HepG2 (cell line): ENCODE data around the gene SEMA5B. TPM values are rescaled to one million over a fixed set of nuclear protein-coding genes. Genes with fewer than 3 reads are reported as not detected.

Source experiments
- BATF2 ChIP-seq: sonication (generic); formaldehyde crosslinking; IDR thresholded peaks from 2 replicates; pipeline ENCODE4 v1.8.0; 2022; ENCODE audit warnings: mild to moderate bottlenecking, missing genetic modification reagents, moderate library complexity
- BORCS8-MEF2B ChIP-seq: sonication (generic); formaldehyde crosslinking; IDR thresholded peaks from 2 replicates; pipeline ENCODE4 v1.8.0; 2022; ENCODE audit warnings: mild to moderate bottlenecking, missing genetic modification reagents
- CBX1 ChIP-seq: IDR thresholded peaks from one replicate; pipeline ENCODE4 v1.6.1; 2016; ENCODE audit warnings: antibody characterized with exemption, low read depth
- ETV6 ChIP-seq: sonication (generic); formaldehyde crosslinking; conservative IDR thresholded peaks from 2 replicates; pipeline ENCODE4 v1.4.0; 2020; ENCODE audit warnings: missing genetic modification reagents
- GABPA ChIP-seq, 2 experiments: IDR thresholded peaks; 2 replicates each; pipeline ENCODE4 v1.6.1; 2011 to 2016; ENCODE audit warnings: low read depth in 2 of 2, low read length in 1 of 2, missing biosample characterization in 1 of 2, missing genetic modification characterization in 1 of 2
- HNF4A ChIP-seq: sonication (generic); formaldehyde crosslinking; IDR thresholded peaks from 2 replicates; pipeline ENCODE4 v1.4.0; 2020; ENCODE audit warnings: missing genetic modification reagents
- JUNB ChIP-seq: sonication (generic); formaldehyde crosslinking; IDR thresholded peaks from 2 replicates; pipeline ENCODE4 v1.8.0; 2022; ENCODE audit warnings: missing genetic modification reagents, mild to moderate bottlenecking, borderline replicate concordance
- MAZ ChIP-seq, 2 experiments: sonication (generic) in 1 of 2; formaldehyde crosslinking in 1 of 2; IDR thresholded peaks; 2 replicates each; pipeline versions ENCODE4 v1.5.0 to v1.6.1; 2012 to 2020; ENCODE audit warnings: low read depth in 2 of 2, mild to moderate bottlenecking in 2 of 2, borderline replicate concordance in 1 of 2, improper control_type of control experiment in 1 of 2, low read length in 1 of 2, missing genetic modification reagents in 1 of 2, moderate library complexity in 1 of 2
- PRDM15 ChIP-seq: sonication (generic); formaldehyde crosslinking; IDR thresholded peaks from 2 replicates; pipeline ENCODE4 v1.4.0; 2020; ENCODE audit warnings: missing genetic modification reagents
- TEAD3 ChIP-seq: optimal IDR thresholded peaks from 2 replicates; pipeline ENCODE3; 2016; ENCODE audit warnings: borderline replicate concordance
- YY1 ChIP-seq: IDR thresholded peaks from 2 replicates; pipeline ENCODE4 v1.6.1; 2011; ENCODE audit warnings: low read length, low read depth, moderate library complexity, mild to moderate bottlenecking; ENCODE audit not compliant: insufficient read depth, insufficient replicate concordance
- ZNF709 ChIP-seq: sonication (generic); formaldehyde crosslinking; IDR thresholded peaks from 2 replicates; pipeline ENCODE4 v1.5.0; 2020; ENCODE audit warnings: mild to moderate bottlenecking, missing genetic modification reagents
- ZNF841 ChIP-seq: sonication (generic); formaldehyde crosslinking; IDR thresholded peaks from 2 replicates; pipeline ENCODE4 v1.8.1; 2023; ENCODE audit warnings: missing genetic modification reagents, borderline replicate concordance
- ZXDC ChIP-seq: sonication (generic); formaldehyde crosslinking; IDR thresholded peaks from 2 replicates; pipeline ENCODE4 v1.5.0; 2020; ENCODE audit warnings: mild to moderate bottlenecking, missing genetic modification reagents
- polyA plus RNA-seq, 8 experiments: library from polyadenylated mRNA; depleted of rRNA in 3 of 8; stranded (reverse) in 7 of 8; unstranded in 1 of 8; fragments of >200 nt; fragmentation: Illumina TruSeq in 4 of 8; extraction: Trizol in 4 of 8; gene quantifications; 2 replicates each; pipeline versions ENCODE4 v1.2.1 to v1.2.3, GENCODE V29; 2011 to 2016; ENCODE audit warnings: low read depth in 4 of 8, missing spikeins in 1 of 8, mixed read lengths in 1 of 8; ENCODE audit not compliant: insufficient read depth in 1 of 8
- total RNA-seq, 5 experiments: library from RNA; depleted of rRNA; stranded (reverse); fragments of >200 nt; fragmentation: Illumina TruSeq; extraction: Trizol; gene quantifications; 2 replicates each; pipeline ENCODE4 v1.2.3, GENCODE V29; 2016; ENCODE audit warnings: low read depth in 1 of 5
- TF ChIP-seq, protein P1 (sequence below): sonication (generic); formaldehyde crosslinking; IDR thresholded peaks from 2 replicates; pipeline ENCODE4 v1.4.0; 2020; ENCODE audit warnings: mild to moderate bottlenecking, missing genetic modification reagents
- TF ChIP-seq, protein P2 (sequence below): IDR thresholded peaks from 2 replicates; pipeline ENCODE4 v1.6.1; 2016; ENCODE audit warnings: missing compliant biosample characterization, missing genetic modification reagents, borderline replicate concordance

Gene SEMA5B
- total and polyA plus RNA-seq, 2 of the 13 experiments (the other 11 are each of a cell fraction or from before 2014, with no cell fraction given) = not detected

- TF ChIP-seq PRDM15 (CRISPR knock-in tag) (0 out of 2 replicates have a peak, but pooled peaks have one; percentile 59), ZNF709 (CRISPR knock-in tag) (peak; percentile 63; the same call in 1 of the 2 replicates), GABPA (IDR thresholded peaks at IDR 0.05; ENCODE audit: low read depth, low read length) (0 out of 2 replicates have a peak, but pooled peaks have one; percentile 35), GABPA (CRISPR knock-in tag; IDR thresholded peaks at IDR 0.05; ENCODE audit: low read depth) (peak; percentile 82), YY1 (peak; percentile 83), HNF4A (peak; percentile 40), MAZ (IDR thresholded peaks at IDR 0.05; ENCODE audit: borderline replicate concordance, low read depth, low read length) (peak; percentile 79), MAZ (CRISPR knock-in tag; IDR thresholded peaks at IDR 0.05; ENCODE audit: low read depth) (peak; percentile 97), BATF2 (CRISPR knock-in tag) (peak; percentile 82), ZXDC (no peak), ZNF841 (no peak), JUNB (CRISPR knock-in tag) (no peak), BORCS8-MEF2B (CRISPR knock-in tag) (peak; percentile 80; the same call in 1 of the 2 replicates), ETV6 (CRISPR knock-in tag) (peak; percentile 67), CBX1 (peak; percentile 90), TEAD3 (no peak)
- TF ChIP-seq, protein P1, sequence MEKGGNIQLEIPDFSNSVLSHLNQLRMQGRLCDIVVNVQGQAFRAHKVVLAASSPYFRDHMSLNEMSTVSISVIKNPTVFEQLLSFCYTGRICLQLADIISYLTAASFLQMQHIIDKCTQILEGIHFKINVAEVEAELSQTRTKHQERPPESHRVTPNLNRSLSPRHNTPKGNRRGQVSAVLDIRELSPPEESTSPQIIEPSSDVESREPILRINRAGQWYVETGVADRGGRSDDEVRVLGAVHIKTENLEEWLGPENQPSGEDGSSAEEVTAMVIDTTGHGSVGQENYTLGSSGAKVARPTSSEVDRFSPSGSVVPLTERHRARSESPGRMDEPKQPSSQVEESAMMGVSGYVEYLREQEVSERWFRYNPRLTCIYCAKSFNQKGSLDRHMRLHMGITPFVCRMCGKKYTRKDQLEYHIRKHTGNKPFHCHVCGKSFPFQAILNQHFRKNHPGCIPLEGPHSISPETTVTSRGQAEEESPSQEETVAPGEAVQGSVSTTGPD = no peak
- TF ChIP-seq, protein P2, sequence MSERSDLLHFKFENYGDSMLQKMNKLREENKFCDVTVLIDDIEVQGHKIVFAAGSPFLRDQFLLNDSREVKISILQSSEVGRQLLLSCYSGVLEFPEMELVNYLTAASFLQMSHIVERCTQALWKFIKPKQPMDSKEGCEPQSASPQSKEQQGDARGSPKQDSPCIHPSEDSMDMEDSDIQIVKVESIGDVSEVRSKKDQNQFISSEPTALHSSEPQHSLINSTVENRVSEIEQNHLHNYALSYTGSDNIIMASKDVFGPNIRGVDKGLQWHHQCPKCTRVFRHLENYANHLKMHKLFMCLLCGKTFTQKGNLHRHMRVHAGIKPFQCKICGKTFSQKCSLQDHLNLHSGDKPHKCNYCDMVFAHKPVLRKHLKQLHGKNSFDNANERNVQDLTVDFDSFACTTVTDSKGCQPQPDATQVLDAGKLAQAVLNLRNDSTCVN (CRISPR knock-in tag) = peak; percentile 6; the same call in 1 of the 2 replicates
These were observed 39.5 kb upstream of the SEMA5B start, which contains the start of gene PDIA5 (continued) for GRCh38 chr3:123066896-123067688.
